Fibroblast of lung (primary cell): Measurements from ENCODE around the gene SOHLH2.

ENCODE experiments used
- EZH2 ChIP-seq: IDR thresholded peaks from 2 replicates; pipeline ENCODE4 v1.5.1; 2012; ENCODE audit warnings: low read length, control low read depth, mild to moderate bottlenecking; ENCODE audit errors: missing control alignments
- TF ChIP-seq, protein P1 (sequence below), 2 donors: IDR thresholded peaks in 1 of 2; conservative IDR thresholded peaks in 1 of 2; 1 replicate in 1 of 2; 2 replicates in 1 of 2; pipeline ENCODE4 v1.5.1; 2011 to 2012; ENCODE audit warnings: low read length in 2 of 2, control low read depth in 1 of 2, inconsistent platforms in 1 of 2, low read depth in 1 of 2, mild to moderate bottlenecking in 1 of 2

DNA sequence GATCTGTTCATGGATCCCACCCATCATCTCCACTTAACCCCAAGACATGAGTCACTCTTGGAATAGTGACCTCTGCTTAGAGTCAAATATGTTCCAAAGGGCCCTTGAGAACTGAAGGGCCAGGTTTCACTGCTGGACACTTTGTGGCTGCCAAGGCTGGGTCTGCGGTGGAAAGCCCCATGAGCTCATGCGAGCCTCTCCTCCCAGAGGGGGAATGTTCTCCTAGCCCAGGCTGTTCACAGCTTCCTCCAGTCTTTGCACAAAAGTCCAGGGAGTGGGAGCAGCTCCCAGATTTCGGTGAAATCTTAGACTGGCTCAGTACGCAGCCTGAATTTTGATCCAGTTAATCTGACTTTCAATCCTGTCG is 82.4 kb downstream of the SOHLH2 start:
- TF ChIP-seq EZH2: no peak
- TF ChIP-seq, protein P1, sequence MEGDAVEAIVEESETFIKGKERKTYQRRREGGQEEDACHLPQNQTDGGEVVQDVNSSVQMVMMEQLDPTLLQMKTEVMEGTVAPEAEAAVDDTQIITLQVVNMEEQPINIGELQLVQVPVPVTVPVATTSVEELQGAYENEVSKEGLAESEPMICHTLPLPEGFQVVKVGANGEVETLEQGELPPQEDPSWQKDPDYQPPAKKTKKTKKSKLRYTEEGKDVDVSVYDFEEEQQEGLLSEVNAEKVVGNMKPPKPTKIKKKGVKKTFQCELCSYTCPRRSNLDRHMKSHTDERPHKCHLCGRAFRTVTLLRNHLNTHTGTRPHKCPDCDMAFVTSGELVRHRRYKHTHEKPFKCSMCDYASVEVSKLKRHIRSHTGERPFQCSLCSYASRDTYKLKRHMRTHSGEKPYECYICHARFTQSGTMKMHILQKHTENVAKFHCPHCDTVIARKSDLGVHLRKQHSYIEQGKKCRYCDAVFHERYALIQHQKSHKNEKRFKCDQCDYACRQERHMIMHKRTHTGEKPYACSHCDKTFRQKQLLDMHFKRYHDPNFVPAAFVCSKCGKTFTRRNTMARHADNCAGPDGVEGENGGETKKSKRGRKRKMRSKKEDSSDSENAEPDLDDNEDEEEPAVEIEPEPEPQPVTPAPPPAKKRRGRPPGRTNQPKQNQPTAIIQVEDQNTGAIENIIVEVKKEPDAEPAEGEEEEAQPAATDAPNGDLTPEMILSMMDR (conservative IDR thresholded peaks at IDR 0.05 in 1 of 2, IDR thresholded peaks at IDR 0.05 in 1 of 2; ENCODE audit: low read depth in 1 of 2, low read length in 2 of 2): no peak
